NCI-H1105 (cell line): ENCODE measurements around the gene RAD51B.

Source experiments
- DNase-seq: peaks from one replicate; lab custom pipeline; 2025; lab: John Stamatoyannopoulos, UW

Gene RAD51B

DNA sequence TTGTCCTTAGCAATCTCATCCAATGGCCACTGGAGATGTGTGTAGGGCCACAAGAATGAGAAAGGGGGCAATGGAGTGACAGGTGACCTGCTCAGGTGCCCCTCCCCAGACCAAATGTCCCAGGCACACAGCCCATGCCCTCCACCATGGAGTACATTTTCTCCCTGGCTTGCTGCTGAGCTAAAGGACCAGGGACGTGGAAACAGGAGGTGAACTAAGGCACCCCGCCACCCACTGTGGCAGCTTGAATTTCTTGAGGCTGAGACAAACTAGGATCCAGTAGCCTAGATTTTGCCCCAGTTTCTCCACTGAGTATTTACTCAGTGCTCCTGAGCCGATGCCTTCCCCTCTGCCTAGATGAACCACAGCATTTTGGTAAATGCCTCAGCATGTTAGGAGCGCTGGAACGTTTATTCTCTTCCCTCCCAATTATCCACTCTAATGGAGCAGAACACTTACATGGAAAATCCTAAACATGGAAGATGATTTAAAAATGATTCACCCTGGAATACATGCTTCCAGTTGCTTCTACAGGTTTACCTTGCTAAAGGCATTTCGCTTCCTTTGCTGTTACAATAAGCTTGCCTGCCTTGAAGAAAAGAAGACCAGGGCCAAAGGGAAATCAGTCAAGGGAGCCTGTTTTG is 775.3 kb downstream of the RAD51B start:
- no peak for DNase-seq

DNA sequence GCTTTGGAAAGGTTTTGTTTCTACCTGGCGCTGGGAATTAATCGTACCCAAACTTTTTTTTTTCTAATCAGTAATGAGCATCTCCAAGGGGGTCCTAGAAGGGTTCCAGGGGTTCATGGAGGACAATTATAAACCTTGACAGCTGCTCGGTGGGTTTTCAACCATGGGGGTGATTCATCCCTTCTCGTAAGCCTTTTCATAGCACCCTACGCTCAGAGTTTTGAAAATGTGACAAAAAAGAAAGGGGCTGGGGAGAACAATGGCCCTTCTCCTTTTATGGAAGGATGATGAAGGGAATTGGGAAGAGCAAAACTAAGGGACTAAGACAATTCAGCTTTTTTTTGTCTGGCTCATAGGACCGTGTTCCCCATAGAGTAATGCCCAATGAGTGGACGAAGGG is 776.6 kb downstream of the RAD51B start:
- DNase-seq, result no peak

DNA sequence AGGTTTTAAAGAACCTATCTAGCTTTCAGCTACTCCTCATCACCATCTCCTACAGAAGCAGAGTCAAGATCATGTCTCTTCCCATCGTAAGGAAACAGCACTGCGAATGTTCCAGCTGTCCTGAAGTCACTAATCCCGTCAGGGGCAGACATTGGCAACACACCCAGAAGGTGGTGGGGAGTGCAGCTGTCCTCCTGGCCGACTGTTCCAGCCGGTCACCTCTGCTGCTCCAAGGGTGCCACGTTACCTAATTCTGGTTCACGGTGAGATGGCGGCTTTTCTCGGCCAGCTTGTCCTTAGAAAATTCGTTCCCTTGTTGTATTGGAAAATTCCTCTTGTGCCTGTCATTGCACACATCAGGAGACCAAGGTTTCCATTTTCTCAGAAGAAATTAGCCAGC is 777.1 kb downstream of the RAD51B start:
- DNase-seq, result no peak

DNA sequence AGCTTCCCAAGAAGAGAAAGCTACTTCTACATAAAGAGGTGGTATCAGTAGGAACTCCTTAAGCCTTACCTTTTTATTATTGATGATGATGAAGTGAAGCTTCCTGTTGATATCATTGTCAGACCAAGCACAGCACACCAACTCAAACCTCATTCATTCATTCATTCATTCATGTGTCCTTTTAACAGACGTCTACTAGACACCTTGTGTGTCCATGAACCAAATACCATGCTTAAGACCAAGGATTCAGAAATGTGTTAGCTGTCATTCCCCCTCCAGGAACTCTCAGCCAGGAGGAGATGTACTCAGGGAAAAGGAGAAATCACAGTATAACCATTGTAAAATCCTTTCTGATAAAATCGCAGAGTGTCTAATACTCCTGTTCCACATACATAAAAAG is 778.5 kb downstream of the RAD51B start:
- no peak for DNase-seq

DNA sequence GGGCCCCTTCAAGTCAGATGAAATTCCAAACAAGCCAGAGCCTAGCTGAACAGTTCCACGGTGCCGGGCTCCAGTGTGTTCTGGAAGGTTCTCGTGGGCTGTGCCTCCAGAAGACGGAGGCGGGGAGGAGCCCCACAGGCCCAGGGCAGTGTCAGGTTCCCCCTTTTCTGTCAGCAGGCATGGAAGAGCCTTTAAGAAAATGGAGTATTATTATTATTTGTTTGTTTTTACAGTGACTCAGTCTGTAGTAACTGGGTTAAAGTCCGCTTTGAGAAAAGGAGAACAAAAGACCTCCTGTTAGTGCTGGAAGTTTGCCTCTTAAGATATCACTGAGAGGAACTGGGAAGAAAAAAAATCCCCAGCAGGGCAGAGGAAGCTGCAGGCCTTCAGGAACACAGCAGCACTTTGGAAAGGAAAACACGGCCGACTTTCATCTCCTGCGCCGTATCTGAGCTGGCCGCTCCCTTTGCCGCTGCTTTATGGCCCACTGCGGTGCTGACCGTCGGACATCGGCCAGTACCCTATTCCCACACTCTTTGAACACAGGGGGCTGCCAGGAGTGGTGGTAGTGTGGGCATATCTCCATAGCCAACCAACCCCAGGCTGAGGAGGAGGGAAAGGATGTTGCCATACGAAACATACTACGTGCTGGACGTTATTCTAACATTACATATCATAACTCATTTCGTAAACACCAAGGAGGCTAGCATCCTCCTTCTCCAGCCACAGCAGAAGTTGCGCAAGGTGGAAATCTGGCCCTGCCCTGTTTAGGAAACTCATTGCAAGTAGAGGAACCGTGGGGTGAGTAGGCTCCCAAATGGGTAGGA is 779.3 kb downstream of the RAD51B start:
- DNase-seq, result no peak

DNA sequence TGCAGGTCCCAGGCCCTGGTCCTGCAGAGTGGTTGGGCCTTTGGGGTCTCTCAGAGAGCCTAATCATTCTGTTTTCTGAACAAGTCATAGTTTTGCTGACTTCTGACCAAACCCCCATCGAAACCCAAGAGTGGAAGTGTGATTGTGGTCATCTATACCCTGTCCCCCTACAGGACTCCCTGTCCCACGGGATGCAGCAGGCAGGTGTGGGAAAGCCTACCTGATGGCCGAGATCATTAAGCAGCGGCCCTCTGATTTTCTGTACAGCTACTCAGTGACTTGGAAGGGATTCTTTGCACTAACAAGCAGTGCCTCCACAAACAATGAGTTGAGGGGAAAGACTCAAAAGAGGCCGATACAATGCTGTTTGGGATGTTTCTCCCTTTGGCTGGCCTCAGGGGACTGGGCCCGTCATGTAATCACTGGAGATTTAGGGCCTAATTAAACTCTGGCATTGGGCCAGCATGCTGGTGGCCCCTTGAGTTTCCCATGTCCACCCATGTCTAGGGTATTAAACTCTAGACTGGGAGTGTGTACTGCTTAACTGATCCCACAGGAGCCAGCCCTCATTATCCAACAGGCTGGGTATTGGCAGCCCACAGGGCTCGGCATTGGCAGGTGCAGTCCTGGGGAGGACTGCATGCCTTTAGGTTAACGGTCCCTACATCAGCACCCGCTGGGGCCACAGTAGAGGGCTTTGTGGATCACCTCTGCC is 780.5 kb downstream of the RAD51B start:
- DNase-seq, result no peak

DNA sequence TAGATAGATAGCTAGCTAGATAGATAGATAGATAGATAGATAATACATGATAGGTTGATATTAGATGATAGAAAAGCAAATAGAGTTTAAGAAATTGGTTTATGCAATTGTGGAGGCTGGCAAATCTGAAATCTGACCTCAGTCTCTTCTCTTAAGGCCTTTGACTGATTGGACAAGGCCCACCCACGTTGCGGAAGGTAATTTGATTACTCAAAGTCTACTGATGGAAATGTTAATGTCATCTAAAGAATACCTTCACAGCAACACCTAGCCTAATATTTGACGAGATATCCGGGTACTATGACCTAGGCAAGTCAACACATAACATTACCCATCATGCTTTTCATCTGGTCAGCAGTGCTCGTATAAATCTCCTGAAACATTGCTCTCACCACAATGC is 782.9 kb downstream of the RAD51B start:
- DNase-seq, result no peak

DNA sequence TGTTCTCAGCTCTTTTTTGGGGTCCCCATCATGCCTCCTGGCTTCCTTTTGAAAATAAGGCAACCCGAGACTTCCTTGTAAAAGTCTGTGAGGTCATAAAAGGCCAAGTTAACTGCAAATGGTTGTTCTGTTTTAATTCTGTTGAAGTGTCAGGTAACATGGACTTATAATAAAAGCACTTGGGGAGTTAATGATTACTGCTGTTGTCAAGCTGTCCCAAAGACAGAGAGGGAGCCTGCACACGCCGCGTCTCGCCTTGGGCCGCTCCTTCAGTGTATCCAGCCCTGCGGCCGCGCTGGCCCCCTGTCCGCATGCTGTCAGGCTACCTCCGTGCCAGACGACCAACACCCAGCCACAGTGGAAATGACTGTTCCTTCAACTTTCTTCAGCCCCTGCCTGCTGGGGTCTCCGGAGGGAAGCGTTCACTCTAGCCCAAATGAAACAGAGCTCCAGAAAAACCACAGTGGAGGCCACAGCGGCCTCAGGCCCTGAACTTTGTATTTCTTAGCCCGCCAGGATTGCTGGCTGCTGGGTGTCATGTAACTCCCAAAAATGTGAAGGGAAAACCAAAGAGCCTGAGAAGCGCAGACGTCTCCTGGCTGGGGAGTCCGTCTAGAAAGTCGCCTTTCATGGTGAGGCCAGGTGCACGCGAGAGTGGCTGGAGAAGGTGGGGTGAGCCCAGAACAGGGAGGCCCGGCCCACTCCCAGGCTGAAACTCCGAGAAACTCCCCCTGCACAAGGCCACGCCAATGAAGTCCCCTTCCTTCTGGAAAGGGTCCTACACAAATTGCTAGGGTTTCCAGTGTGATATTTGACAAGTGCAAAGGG is 784.2 kb downstream of the RAD51B start:
- no peak for DNase-seq

DNA sequence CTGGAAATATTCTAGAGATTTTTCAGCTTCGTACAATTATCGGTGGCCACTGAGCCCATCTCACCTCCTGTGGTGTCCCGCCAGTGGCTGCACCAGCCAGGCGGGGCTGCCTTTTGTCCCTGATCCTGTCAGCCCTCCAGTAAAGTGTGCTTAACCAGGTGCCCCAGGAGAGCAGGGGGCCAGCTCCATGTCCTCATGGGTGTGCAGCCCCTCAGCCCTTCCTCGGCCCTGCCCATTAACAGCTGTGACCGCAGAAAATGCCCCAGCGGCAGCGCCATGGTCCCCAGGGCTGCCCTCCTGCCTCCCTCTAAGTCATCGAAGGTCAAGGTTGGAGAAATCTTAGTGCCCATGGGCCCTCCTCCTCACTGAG is 784.8 kb downstream of the RAD51B start:
- no peak for DNase-seq

DNA sequence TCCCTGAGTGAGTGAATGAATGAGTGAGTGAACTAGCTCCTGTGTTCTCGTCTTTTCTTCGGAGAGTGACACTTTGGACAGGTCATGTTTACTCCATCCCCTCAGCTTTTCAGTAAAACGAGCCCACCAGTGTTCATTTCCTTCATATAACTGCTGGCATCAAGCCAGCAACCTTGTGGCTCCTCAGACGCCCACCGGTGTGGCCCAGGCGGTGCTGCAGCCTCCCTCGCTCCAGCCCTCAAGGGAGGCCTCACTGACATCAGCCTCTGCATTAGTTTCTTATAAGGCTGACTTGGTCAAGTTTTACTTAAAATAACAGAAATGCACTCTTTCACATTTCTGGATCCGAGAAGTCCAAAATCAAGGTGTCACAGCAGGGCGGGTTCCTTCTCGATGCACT is 785.2 kb downstream of the RAD51B start:
- DNase-seq, result no peak

DNA sequence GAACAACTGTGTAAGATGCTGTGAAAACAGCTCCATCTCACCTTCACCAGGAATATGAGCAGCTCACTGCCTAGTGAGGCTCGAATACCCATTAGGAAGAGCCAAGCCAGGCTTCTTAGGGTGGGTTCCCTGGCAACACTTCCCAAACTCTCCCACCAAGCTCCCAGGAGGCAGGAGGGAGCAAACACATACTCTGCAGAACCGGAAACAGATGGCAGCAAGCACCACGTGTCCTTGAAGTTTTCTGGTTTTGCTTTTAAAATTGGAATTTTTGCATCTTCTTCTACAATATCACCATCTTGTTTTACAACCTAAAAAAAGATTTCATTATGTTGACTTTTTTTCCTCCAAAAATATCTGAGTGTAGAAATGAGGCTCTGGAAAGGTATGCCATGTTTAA is 786.6 kb downstream of the RAD51B start:
- no peak for DNase-seq

DNA sequence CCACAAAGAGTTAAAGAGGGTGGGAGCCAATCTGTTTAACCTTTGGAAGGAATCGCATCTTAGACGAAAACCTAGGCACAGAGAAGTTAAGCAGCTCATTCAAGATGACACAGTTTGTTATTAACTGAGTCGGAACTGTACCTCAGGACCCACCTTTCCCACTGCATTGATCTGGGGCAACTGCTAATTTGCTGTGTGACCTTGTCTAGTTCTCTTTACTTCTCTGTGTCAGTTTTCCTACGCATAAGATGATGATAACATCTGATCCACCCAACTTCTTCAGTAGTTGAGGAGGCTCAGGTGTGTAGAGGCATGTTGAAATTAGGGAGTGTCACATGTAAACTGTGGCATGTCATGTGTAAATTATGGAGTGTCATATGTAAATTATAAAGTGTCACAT is 787.1 kb downstream of the RAD51B start:
- DNase-seq, result no peak

DNA sequence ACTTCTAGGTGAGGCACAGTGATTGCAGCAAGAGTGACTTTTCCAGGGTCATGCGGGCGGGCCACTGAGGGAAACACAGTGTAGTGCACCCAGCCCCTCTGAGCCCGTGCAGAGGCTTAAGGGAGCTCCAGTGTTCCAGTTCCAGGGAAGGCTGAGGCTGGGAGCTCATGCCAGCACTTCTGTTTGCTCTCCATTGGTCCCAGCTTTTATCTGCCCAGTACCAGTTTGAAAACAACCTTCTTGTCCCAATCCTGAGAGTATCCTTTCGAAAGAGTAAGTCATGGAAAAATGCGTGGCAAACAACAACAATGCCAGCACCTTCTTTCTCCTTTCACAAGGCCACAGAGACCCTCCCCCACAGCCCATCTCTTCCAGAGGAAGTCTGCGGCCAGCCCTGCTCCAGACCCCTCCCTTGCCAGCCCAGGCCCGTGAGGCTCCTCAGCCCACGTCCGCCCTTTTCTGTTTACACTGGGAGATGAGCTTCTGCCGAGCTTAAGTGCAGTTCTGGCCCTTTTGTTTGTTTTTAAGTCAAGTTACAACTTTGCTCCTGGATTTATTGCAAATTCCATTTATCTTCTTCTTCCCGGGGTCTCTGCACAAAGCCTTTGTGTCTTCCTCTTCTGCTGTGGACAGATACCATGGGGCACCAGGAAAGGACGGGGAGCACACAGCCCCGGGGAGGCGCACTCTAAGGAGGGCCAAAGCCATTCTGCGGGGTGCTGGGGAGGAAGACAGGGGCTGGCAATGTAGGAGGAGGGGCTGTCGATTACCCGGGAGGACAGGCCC is 787.7 kb downstream of the RAD51B start:
- DNase-seq, result no peak

DNA sequence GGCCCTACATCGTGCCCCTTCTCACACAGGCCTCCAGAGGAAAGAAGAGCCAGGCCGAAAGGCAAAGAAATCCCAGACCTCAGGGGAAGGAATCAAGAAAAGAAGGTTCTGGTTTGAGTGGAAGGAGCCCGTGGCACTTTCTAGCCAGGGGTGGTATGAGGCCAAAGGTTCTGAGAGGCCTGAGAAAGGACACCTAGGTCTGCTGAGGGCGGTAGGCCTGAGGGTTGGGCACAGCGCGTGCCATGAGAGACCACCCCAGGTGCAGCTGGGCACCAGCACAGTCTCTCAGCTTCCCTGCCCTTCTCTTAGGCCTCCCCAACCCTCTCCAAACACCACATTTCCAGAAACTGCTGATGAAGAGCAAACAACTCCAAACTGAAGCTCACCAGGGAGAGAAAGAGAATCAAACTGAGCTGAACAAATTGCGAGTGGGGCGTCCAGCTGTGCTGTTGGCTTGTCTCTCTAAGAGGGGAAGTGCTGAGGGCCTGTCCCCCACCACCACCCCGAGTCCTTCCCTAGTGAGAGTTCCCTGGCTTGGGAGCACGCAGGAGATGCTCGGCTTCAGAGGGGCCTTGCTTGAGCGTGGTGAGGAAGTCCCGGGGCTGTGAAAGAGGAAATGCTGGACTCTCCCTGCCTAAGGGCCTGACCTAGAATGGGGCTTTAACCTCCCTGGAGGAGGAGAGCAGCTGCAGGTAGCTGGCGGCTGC is 788.4 kb downstream of the RAD51B start:
- DNase-seq, result no peak

DNA sequence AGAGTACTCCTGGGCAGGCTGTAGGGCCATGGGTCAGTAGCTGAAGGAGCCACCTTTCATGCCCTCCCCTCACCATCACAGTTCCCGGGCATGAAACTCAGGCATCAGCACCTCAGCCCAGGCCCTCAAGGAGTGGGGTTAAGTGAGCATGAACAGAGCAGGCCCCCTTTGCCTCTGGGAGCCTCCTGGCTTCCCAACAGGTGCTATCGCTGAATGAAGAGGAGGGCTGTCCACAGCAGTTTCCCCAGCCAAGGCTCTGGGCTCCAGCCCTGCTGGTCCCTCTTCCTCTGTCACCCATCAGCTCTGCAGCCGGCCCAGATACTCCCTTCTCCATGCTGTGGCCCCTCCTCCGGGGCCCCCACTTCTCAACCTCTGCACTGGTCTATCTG is 789.0 kb downstream of the RAD51B start:
- no peak for DNase-seq

DNA sequence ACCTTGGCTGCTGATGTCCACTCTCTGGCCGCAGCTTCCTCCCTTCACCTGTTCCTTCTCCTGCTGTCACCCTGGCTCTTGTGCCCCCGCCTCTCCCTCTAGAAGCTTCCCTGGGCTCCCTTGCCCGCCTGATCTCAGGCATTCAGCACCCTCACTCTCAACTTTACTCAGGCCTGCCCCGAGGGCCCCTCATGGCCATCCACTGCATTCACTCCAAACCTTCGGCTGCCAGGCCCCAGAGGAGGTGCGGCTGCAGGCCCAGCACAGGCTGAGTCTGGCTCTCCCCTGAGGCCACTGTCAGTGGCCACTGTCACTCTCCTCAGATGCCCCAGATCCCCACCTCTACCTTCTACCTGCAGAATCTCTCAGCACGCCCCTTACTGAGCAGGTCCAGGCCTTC is 789.4 kb downstream of the RAD51B start:
- DNase-seq, result no peak

DNA sequence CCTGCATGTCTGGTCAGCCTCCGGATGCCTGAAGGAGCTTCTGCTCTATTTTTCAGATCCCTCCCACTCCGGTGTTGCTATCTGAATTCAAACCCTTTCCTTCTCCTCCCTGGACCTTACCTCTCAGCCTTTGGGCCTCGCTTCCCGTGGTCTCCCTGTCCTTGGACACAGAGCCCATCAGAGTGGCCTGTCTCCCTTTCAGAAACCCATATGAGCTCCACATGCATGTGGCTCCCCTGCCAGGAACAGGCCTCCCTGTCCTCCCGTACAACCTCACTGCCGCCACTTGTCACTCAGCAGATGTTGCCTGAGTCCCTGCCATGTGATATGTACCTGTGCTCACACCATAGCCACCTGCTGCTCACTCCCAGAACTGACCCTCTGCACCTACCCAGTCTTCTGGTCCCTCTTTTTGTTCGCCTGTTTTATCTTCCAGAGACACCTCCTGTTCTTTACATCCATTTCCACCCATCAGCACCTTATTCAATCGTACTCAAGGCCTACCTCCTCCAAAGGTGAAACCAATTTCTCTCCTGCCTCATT is 790.7 kb downstream of the RAD51B start:
- DNase-seq, result no peak

DNA sequence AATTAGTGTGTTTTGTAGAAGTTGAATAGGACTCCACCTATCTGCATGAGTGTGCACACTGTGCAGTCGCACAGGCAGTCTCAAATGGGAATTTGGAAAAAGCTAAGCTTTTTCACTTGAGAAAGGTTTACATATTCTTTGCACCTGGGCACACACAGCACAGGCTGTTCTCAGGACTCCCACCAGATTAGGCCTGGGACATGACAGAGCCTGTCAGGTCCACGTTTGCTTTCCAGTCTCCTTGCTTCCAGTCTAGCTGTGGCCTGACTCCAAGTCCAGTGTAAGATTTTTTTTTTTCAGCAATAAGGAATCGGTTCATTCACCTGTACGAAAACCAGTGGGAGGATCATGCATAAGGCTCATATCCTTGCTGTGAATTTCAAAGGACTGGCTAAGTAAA is 792.0 kb downstream of the RAD51B start:
- DNase-seq, result no peak

DNA sequence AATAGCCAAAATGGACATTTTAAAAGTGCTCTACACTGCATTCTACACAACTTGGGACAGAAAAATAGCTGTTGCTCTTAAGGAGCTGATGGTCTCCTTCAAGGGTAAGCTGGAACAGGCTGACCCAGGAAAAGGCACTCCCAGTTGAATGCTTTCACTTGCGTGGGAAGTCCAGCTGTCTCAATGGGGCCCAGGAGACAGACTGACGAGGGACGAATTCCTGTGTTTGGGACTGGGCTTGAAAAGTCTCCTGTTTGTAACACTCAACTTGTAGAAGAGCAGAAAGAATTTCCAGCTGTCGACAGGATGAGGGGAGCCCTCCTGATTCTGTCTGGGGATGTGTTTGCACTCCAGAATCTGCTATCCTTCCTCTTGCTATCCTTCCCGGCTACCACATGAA is 792.5 kb downstream of the RAD51B start:
- DNase-seq, result no peak

DNA sequence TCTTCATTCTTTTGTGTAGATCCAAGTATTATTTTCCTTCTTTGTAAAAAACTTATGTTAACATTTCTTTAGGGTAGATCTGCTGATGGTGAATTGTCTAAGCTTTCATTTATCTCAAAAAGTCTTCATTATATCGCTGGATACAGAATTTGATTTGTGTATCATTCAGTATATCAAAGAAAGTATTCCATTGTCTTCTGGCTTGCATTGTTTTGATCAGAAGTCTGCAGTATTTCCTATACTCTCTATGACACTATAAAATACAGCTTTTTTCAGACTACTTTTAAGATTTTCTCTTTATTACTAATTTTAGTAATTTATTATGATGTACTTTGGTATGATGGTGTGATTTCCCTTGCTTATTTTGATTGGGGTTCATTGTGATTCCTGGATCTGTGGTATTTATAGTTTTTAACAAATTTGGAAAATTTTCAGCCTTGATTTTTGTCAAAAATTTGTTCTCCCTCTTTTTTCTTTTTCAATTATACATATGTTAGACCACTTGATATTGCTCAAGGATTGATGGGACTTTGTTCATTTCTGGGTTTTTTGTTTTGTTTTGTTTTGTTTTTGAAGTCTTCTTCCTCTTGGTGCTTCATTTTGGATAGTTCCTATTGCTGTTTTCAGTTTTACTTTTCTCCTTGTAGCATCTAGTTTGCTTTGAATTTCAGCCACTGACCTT is 796.8 kb downstream of the RAD51B start:
- no peak for DNase-seq
